ENCODE measurements around the gene LRRC49.

DNA sequence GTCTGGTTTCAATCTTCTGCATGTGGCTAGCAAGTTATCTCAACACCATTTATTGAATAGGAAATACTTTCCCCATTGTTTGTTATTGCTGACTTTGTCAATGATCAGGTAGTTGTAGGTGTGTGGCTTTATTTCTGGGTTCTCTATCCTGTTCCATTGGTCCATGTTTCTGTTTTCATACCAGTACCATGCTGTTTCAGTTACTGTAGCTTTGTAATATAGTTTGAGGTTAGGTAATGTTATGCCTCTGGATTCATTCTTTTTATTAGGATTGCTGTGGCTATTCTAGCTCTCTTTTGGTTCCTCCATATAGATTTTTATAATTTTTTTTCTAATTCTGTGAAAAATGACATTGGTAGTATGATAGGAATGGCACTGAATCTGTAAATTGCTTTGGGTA lies 58.3 kb downstream of the LRRC49 start:
- TF ChIP-seq, protein P1, sequence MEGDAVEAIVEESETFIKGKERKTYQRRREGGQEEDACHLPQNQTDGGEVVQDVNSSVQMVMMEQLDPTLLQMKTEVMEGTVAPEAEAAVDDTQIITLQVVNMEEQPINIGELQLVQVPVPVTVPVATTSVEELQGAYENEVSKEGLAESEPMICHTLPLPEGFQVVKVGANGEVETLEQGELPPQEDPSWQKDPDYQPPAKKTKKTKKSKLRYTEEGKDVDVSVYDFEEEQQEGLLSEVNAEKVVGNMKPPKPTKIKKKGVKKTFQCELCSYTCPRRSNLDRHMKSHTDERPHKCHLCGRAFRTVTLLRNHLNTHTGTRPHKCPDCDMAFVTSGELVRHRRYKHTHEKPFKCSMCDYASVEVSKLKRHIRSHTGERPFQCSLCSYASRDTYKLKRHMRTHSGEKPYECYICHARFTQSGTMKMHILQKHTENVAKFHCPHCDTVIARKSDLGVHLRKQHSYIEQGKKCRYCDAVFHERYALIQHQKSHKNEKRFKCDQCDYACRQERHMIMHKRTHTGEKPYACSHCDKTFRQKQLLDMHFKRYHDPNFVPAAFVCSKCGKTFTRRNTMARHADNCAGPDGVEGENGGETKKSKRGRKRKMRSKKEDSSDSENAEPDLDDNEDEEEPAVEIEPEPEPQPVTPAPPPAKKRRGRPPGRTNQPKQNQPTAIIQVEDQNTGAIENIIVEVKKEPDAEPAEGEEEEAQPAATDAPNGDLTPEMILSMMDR (IDR thresholded peaks at IDR 0.05) = no peak
- TF ChIP-seq POLR2A (IDR thresholded peaks at IDR 0.05) = no peak

Measured in adrenal gland (tissue), 5 donors.